ENCODE measurements around the gene SCYL3.

Gene SCYL3

GRCh38 chr1:169899519-169900217, 6.0 kb upstream of the SCYL3 start:
- DNase-seq (ENCODE audit: low read depth, low spot score), result no peak

DNA sequence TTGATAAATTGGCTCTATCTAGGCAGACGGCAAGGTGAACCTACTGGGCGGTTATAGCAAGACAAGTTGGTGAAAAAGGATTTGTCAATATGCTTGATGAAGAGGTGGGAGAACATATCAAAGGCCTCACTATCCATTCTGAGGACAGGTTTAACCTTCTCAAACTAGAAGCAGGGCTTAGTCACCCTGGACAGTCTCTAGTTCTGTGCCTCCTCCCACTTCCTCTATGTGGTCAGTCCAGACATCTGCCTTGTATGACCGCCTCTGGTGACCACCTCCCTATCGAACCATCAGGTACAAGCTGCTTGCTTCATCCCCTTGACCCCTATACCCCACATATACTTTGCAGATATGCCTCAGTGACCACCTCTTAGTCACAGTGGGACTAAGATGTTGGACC, 2.3 kb upstream of the SCYL3 start:
- DNase-seq (ENCODE audit: low read depth, low spot score), result no peak

GRCh38 chr1:169894424-169895145, 889 bp upstream of the SCYL3 start:
- no peak for DNase-seq (ENCODE audit: low read depth, low spot score)

GRCh38 chr1:169892927-169893644, 610 bp downstream of the SCYL3 start:
- no peak for DNase-seq (ENCODE audit: low read depth, low spot score)

- no peak for DNase-seq (ENCODE audit: low read depth, low spot score)
These were observed 1.3 kb downstream of the SCYL3 start for GRCh38 chr1:169892176-169892926.

GRCh38 chr1:169891539-169891885, 2.2 kb downstream of the SCYL3 start:
- no peak for DNase-seq (ENCODE audit: low read depth, low spot score)

DNA sequence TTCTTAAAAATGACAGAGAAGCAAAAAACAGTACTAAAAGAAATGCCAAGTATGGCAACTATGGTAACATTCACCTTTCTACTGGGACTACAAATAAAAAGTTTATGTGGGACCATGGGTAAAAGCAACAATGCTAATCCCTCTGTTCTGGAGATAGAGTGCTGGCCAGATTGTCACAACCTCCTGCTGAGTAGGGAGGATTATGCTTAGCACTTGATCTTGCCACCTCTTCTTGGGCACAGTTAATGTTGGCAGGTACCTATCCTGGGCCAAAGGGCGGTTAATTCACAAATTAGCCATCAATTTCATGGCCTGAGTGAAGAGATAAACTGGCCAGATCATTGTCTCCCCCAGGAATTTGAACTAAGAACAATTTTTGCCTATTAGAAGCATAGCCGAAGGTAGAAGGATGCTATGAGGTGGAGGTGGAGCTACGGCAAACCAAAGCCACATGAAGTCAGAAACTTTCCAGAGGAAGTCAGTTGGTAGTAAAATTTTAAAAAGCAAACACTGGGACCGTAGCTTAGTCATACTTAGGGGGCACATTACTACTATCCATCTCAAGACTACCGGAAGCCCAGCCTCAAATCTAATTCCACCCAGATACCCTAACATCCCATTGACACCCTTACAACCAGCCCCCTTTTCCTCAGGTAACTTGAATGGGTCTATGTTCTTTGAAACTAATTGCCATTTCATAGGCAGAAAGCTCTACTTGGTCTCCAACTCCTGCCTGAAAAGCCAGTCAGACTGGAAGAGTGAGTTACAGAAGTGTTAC, 2.7 kb downstream of the SCYL3 start:
- DNase-seq (ENCODE audit: low read depth, low spot score), result no peak

- DNase-seq (ENCODE audit: low read depth, low spot score), result no peak
These were observed 3.8 kb downstream of the SCYL3 start for GRCh38 chr1:169889871-169890270.

DNA sequence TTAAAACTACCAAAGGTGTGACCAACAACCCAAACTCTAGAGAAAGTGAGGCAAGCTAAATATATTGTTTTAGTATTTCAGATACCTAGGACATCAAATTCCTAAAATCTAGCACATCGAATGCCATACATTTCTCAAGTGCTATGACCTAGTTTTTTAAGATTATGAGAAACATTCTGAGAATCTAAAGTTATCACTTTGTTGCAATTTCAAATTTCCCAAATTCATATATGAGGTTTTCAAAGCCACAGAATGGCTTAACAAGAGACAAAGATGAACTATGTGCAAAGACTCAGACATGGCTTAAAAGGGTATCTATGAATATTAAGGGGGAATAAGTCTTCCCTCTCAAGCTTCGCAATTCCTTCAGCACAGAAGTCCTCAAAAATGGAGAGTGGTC, 6.8 kb downstream of the SCYL3 start:
- no peak for DNase-seq (ENCODE audit: low read depth, low spot score)

- no peak for DNase-seq (ENCODE audit: low read depth, low spot score)
These were observed 7.3 kb downstream of the SCYL3 start for GRCh38 chr1:169886422-169886821.

- DNase-seq (ENCODE audit: low read depth, low spot score), result no peak
These were observed 8.5 kb downstream of the SCYL3 start for GRCh38 chr1:169885207-169885606.

DNA sequence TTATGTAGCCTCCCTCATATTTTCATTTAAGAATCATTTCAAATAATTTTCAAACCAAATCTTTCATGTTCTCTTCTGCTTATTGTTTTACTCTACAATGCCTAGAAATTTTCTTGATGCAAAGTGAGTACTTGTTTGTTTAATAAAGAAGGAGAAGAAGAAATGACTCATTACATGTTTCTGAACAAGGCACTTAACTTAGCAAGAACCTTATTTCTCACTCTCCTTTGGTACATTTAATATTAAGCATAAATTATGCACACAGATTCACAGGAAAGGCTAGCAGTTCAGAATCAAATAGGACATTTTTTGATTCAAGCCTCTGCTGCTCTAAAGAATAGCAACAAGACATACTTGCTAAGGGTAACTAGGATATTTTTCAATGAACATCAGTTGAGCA, 9.1 kb downstream of the SCYL3 start:
- no peak for DNase-seq (ENCODE audit: low read depth, low spot score)

- no peak for DNase-seq (ENCODE audit: low read depth, low spot score)
These were observed 11.6 kb downstream of the SCYL3 start for GRCh38 chr1:169882039-169882511.

GRCh38 chr1:169879034-169879840, 14.5 kb downstream of the SCYL3 start:
- DNase-seq (ENCODE audit: low read depth, low spot score), result no peak

- no peak for DNase-seq (ENCODE audit: low read depth, low spot score)
These were observed 15.2 kb downstream of the SCYL3 start for GRCh38 chr1:169878498-169878897.

DNA sequence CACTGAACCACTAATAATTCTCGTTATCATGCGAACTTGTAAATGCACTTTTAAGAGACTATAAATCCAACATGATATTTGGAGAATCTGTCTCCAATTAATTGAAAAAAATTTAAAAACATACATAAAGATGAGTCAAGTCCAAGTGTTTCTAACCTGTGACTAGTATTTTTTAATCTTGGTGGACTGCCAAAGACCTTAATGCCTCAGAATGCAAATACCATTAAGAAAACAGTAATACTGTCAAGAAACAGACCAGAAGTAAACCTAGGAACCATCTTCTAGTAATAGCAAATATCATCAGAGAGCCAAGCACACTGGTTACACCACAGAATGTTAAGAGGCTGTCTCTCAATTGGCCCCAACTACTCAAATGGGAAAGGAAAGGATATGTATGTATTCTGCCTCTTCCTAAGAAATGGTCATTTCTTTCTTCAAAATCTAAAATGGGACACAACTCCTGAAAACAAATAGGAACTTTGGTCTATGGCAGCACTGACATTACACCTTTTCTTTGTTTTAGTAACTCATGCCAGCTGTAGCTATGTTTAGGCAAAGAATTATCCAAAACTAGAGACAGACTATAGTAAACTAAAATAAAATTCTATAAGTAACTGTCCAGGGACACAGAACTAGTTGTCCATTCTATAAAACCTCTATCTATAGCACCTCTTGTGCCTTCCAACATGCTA, 15.8 kb downstream of the SCYL3 start:
- no peak for DNase-seq (ENCODE audit: low read depth, low spot score)

DNA sequence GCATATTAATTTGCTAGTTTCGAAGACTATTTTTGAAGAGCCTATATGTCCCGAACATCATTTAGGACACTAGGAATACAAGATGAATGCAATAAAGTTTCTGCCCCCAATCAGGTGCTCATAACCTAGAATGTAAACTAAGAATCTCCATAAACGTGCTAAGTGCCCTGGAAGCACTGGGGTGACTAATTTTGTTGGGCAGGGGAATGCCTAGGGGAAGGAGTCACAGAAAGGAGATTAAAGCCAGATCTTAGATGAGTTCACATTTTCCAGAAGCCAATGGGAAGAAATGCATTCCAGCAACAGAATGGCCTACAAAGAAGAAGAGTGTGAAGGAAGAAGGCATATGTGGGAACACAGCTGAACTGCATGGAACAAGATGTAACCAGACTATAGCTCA, 19.5 kb downstream of the SCYL3 start:
- no peak for DNase-seq (ENCODE audit: low read depth, low spot score)

GRCh38 chr1:169873582-169874199, 20.0 kb downstream of the SCYL3 start:
- DNase-seq (ENCODE audit: low read depth, low spot score), result no peak

GRCh38 chr1:169872906-169873305, 20.8 kb downstream of the SCYL3 start:
- DNase-seq (ENCODE audit: low read depth, low spot score), result no peak

Data from iPS DF 19.7 (cell line).